Measurements from ENCODE around the gene SPSB1.

Gene SPSB1

DNA sequence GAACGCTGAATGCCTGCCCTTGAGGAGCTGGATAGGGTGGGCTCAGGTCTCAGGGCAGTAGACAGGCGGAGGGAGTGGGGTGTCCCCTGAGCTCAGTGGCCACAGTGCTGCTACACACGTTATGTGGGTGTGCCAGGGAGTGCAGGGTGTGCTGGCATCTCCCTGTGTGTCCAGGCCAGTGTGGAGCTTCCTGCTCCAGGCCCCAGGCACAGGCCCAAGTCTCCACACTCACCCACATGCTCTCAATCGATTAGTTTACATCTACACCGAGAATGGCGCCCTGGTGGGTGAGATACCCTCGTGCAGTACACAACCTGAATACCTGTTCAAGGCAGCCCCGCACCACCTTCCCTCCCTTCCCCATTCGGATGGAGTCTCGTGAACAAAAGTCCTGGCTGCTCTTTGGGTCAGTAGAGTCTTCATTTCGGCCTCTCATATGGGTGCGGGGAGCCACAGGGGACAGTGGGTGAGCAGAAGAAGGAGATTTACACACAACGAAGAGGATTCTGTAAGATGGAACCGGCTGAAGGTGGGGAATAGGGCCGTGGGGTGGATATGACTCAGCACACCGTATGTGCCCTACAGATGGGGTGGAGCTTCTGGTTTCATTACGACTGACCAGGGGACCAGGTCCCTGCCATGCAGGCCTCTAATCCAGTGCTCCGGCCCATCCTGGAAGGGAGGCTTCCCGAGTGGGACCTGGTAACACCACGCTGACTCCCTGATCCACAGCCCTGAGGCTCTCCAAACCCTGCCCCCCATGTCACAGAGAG is 93.3 kb downstream of the SPSB1 start:
- TF ChIP-seq ZBTB7A (IDR thresholded peaks at IDR 0.05; ENCODE audit: low read depth) = no peak
- no peak for TF ChIP-seq EP300 (IDR thresholded peaks at IDR 0.05; ENCODE audit: borderline replicate concordance)
- TF ChIP-seq TAF1 (IDR thresholded peaks at IDR 0.05; ENCODE audit: low read depth) = no peak
- TF ChIP-seq YY1 (IDR thresholded peaks at IDR 0.05; ENCODE audit: low read depth) = no peak
- TF ChIP-seq, protein P1, sequence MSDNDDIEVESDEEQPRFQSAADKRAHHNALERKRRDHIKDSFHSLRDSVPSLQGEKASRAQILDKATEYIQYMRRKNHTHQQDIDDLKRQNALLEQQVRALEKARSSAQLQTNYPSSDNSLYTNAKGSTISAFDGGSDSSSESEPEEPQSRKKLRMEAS (IDR thresholded peaks at IDR 0.05) = no peak
- no peak for TF ChIP-seq CREB1 (IDR thresholded peaks at IDR 0.05; ENCODE audit: low read depth)
- TF ChIP-seq FOXM1 (IDR thresholded peaks at IDR 0.05; ENCODE audit: borderline replicate concordance, low read depth) = no peak
- no peak for TF ChIP-seq TEAD4 (IDR thresholded peaks at IDR 0.05)
- TF ChIP-seq TCF12 (IDR thresholded peaks at IDR 0.05; ENCODE audit: low read depth) = no peak
- TF ChIP-seq, protein P2, sequence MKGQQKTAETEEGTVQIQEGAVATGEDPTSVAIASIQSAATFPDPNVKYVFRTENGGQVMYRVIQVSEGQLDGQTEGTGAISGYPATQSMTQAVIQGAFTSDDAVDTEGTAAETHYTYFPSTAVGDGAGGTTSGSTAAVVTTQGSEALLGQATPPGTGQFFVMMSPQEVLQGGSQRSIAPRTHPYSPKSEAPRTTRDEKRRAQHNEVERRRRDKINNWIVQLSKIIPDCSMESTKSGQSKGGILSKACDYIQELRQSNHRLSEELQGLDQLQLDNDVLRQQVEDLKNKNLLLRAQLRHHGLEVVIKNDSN (IDR thresholded peaks at IDR 0.05) = no peak
- no peak for TF ChIP-seq EGR1 (IDR thresholded peaks at IDR 0.05)
- no peak for TF ChIP-seq NFIC (IDR thresholded peaks at IDR 0.05)
- TF ChIP-seq, protein P3, sequence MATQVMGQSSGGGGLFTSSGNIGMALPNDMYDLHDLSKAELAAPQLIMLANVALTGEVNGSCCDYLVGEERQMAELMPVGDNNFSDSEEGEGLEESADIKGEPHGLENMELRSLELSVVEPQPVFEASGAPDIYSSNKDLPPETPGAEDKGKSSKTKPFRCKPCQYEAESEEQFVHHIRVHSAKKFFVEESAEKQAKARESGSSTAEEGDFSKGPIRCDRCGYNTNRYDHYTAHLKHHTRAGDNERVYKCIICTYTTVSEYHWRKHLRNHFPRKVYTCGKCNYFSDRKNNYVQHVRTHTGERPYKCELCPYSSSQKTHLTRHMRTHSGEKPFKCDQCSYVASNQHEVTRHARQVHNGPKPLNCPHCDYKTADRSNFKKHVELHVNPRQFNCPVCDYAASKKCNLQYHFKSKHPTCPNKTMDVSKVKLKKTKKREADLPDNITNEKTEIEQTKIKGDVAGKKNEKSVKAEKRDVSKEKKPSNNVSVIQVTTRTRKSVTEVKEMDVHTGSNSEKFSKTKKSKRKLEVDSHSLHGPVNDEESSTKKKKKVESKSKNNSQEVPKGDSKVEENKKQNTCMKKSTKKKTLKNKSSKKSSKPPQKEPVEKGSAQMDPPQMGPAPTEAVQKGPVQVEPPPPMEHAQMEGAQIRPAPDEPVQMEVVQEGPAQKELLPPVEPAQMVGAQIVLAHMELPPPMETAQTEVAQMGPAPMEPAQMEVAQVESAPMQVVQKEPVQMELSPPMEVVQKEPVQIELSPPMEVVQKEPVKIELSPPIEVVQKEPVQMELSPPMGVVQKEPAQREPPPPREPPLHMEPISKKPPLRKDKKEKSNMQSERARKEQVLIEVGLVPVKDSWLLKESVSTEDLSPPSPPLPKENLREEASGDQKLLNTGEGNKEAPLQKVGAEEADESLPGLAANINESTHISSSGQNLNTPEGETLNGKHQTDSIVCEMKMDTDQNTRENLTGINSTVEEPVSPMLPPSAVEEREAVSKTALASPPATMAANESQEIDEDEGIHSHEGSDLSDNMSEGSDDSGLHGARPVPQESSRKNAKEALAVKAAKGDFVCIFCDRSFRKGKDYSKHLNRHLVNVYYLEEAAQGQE (IDR thresholded peaks at IDR 0.05; ENCODE audit: low read depth) = no peak
- no peak for TF ChIP-seq RAD21 (IDR thresholded peaks at IDR 0.05; ENCODE audit: low read depth)
- no peak for TF ChIP-seq CEBPB (IDR thresholded peaks at IDR 0.05)

DNA sequence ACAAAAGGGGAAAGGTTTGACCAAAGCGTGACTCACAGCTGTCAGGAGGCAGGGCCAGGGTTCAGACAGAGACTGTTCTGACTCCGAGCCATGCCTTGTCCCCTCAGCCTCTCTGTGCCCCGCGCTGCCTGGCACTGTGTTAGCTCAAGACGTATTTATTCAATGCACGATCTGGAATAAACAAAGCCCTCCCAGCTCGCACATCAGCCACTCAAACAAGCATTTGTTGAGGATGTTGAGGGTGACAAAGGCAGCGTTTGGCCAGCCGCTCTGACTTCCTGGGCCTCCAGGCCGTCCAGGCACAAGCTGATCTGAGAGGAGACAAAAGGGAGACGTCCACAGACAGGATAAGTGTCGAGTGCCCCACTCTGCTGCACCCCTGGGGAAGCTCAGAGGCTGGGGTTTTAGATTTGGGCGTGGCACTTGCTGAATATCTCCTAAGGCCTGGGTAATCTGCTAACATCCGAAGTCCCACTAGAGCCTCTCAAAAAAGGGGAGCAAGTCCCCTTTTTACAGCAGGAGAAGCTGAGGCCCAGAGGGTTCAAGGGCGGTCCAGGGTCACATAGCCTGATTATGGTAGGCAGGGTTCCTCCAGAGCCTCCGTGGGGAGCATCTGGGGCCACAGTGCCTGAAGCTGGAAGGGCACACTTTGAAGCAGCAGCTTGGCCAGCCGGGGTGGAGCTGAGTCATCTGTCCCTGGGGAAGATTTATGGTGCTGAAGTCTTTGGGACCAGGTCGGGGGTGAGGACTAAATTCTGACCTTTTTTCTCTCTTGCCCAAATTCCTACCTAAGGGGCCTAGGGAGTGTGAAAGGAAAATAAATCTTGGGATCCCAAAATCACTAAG is 95.9 kb downstream of the SPSB1 start:
- TF ChIP-seq YY1 (IDR thresholded peaks at IDR 0.05; ENCODE audit: low read depth) (no peak), TEAD4 (IDR thresholded peaks at IDR 0.05) (no peak), EP300 (IDR thresholded peaks at IDR 0.05; ENCODE audit: borderline replicate concordance) (no peak), RAD21 (IDR thresholded peaks at IDR 0.05; ENCODE audit: low read depth) (no peak), NFIC (IDR thresholded peaks at IDR 0.05) (no peak), FOXM1 (IDR thresholded peaks at IDR 0.05; ENCODE audit: borderline replicate concordance, low read depth) (no peak), TAF1 (IDR thresholded peaks at IDR 0.05; ENCODE audit: low read depth) (no peak), ZBTB7A (IDR thresholded peaks at IDR 0.05; ENCODE audit: low read depth) (no peak), TCF12 (IDR thresholded peaks at IDR 0.05; ENCODE audit: low read depth) (no peak), EGR1 (IDR thresholded peaks at IDR 0.05) (no peak)
- TF ChIP-seq, protein P3 (IDR thresholded peaks at IDR 0.05; ENCODE audit: low read depth) = no peak
- TF ChIP-seq, protein P2 (IDR thresholded peaks at IDR 0.05) = no peak
- TF ChIP-seq, protein P1 (IDR thresholded peaks at IDR 0.05) = no peak

DNA sequence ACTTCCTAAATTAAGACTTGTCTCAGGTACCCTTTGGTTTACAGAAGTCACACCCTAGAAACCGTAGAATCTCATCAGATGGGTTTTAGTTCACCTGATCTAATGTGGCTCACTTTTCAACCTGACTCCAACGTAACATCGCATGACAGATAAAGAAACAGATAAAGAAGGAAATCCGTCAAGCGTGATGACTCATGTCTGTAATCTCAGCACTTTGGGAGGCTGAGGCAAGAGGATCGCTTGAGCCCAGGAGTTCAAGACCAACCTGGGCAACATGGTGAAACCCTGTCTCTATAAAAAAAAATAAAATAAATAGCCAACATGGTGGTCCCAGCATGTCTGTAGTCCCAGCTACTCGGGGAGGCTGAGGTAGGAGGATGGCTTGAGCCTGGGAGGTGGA is 97.3 kb downstream of the SPSB1 start:
- TF ChIP-seq, protein P2 (IDR thresholded peaks at IDR 0.05) = no peak
- TF ChIP-seq EP300 (IDR thresholded peaks at IDR 0.05; ENCODE audit: borderline replicate concordance) (no peak), CEBPB (IDR thresholded peaks at IDR 0.05) (no peak), TCF12 (IDR thresholded peaks at IDR 0.05; ENCODE audit: low read depth) (no peak), FOXM1 (IDR thresholded peaks at IDR 0.05; ENCODE audit: borderline replicate concordance, low read depth) (no peak), RAD21 (IDR thresholded peaks at IDR 0.05; ENCODE audit: low read depth) (no peak), YY1 (IDR thresholded peaks at IDR 0.05; ENCODE audit: low read depth) (no peak), EGR1 (IDR thresholded peaks at IDR 0.05) (no peak), TEAD4 (IDR thresholded peaks at IDR 0.05) (no peak), ZBTB7A (IDR thresholded peaks at IDR 0.05; ENCODE audit: low read depth) (no peak), TAF1 (IDR thresholded peaks at IDR 0.05; ENCODE audit: low read depth) (no peak), NFIC (IDR thresholded peaks at IDR 0.05) (no peak), CREB1 (IDR thresholded peaks at IDR 0.05; ENCODE audit: low read depth) (no peak)
- TF ChIP-seq, protein P1 (IDR thresholded peaks at IDR 0.05) = no peak
- TF ChIP-seq, protein P3 (IDR thresholded peaks at IDR 0.05; ENCODE audit: low read depth) = no peak
